ENCODE data around the gene FRMD4A. TPM values are rescaled to one million over a fixed set of nuclear protein-coding genes. Genes with fewer than 3 reads are reported as not detected.
A peak's percentile ranks its signal among the peaks of the same experiment; 100 is the strongest.

FRMD4A gene
- total and polyA plus RNA-seq, 2 of the 4 experiments (the other 2 are of a cell fraction) = 30.3 to 68.8 TPM

DNA sequence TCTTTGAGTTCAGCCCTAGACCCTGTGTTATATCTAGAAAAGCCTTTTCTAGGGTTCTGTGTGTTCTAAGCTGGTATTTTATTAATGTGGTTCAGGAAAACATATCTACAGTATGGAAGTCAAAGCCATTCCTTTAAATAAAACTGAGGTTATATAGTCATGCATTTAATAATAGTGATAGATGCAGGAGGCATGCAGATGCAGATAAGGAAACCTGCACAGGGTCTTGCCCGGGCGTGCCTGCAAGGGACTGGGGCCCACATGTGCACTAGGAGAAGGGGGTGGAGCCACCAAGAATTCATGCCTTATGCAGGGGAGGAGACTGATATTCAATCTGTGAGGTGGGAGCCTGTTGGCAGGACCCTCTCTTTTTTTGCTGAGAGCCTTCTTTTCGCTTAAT, 572.4 kb downstream of the FRMD4A start:
- DNase-seq = peak; percentile 70
- no peak overlapping the region for H3K4me2 ChIP-seq (ENCODE audit: low read depth, low read length)
- peaks cover 11% of the 10 kb centered on the region for H3K4me1 ChIP-seq (ENCODE audit: control insufficient read depth, insufficient read depth, low read length)
- H2AK5ac ChIP-seq (ENCODE audit: low read depth, low read length) = no peak overlapping the region
- H4K20me1 ChIP-seq (ENCODE audit: insufficient read depth, low read length) = no peaks in the 10 kb centered on the region
- in situ Hi-C loops (cut with MboI; ENCODE audit: low sequenced_read_pairs) = no loop called here
- H3K79me1 ChIP-seq (ENCODE audit: low read depth in 1 of 2, low read length in 2 of 2) = peaks cover 0 to 12% of the 10 kb centered on the region in 2 experiments; a peak in 2 of 4 replicates
- peak overlapping the region; percentile 70; the same call in 1 of the 2 replicates for H4K5ac ChIP-seq (ENCODE audit: low read depth, low read length)
- no peak overlapping the region for H3K23ac ChIP-seq (ENCODE audit: low read depth, low read length)
- peak; percentile 92 for ATAC-seq (ENCODE audit: low read depth)
- dilution Hi-C loops (cut with HindIII; ENCODE audit: low sequenced_read_pairs, unreplicated experiment) = no loop called here
- no TSS peak for BruUV-seq (replicated peaks)
- CTCF ChIA-PET = no interaction called here
- H3K36me3 ChIP-seq (ENCODE audit: control insufficient read depth, insufficient read depth, low read length) = no peaks in the 10 kb centered on the region; the same call in 1 of the 2 replicates
- H3K9me3 ChIP-seq (ENCODE audit: control insufficient read depth, insufficient read depth, low read length) = no peaks in the 10 kb centered on the region
- peak overlapping the region; percentile 78 for H3K14ac ChIP-seq (replicated peaks; ENCODE audit: low read depth, low read length)
- H2BK120ac ChIP-seq (ENCODE audit: low read depth, low read length) = peak overlapping the region; percentile 88
- H3K4me3 ChIP-seq (ENCODE audit: insufficient read depth, low read depth, low read length) = no peak overlapping the region
- peak overlapping the region; percentile 70 for H4K91ac ChIP-seq (ENCODE audit: insufficient read depth, low read depth, low read length)
- peak overlapping the region; percentile 41 to 79; a peak in 3 of 4 replicates for H4K8ac ChIP-seq (ENCODE audit: low read depth in 2 of 2, low read length in 2 of 2)
- H3K9ac ChIP-seq (ENCODE audit: low read depth, low read length) = no peak overlapping the region
- TF ChIP-seq MXI1 (IDR thresholded peaks at IDR 0.05; ENCODE audit: borderline replicate concordance, low read depth, low read length) (0 out of 2 replicates have a peak, but pooled peaks have one; percentile 49), BHLHE40 (IDR thresholded peaks at IDR 0.05; ENCODE audit: low read depth, low read length) (peak; percentile 32; the same call in 1 of the 2 replicates), POLR2A (IDR thresholded peaks at IDR 0.05; ENCODE audit: low read depth, low read length) (no peak)
- H2BK15ac ChIP-seq (ENCODE audit: low read depth, low read length) = peak overlapping the region; percentile 31; the same call in 1 of the 3 replicates
- peaks cover 6% of the 10 kb centered on the region for H3K9me1 ChIP-seq (ENCODE audit: insufficient read depth, low read length)
- POLR2A ChIA-PET (ENCODE audit: unreplicated experiment) = no interaction called here
- peak overlapping the region; percentile 49; the same call in 1 of the 2 replicates for H3K27ac ChIP-seq (ENCODE audit: insufficient read depth, low read length)
- H3K4ac ChIP-seq (ENCODE audit: low read depth, low read length) = peak overlapping the region; percentile 63
- H2AFZ ChIP-seq (replicated peaks; ENCODE audit: low read length, poor library complexity) = no peak overlapping the region
- peak overlapping the region; percentile 58; the same call in 1 of the 2 replicates for H3K56ac ChIP-seq (ENCODE audit: extremely low read depth, insufficient read depth, low read length)
- no CpG with 5 or more reads among the region's 3 CpGs for WGBS, 2 experiments (ENCODE audit: extremely low coverage in 2 of 2, insufficient read length in 1 of 2)
- no peak overlapping the region for H2AK9ac ChIP-seq (replicated peaks; ENCODE audit: low read depth, low read length, poor library complexity)
- H2BK20ac ChIP-seq (ENCODE audit: low read depth, low read length) = peak overlapping the region; percentile 76; the same call in 1 of the 2 replicates
- peak overlapping the region; percentile 82; the same call in 1 of the 2 replicates for H3K18ac ChIP-seq (ENCODE audit: low read depth, low read length)
- H3K27me3 ChIP-seq (ENCODE audit: control insufficient read depth, insufficient read depth, low read length) = no peaks in the 10 kb centered on the region
- H2BK5ac ChIP-seq (ENCODE audit: low read depth, low read length, poor library complexity, severe bottlenecking) = peak overlapping the region; percentile 96
- intact Hi-C loops (cut with micrococcal nuclease) = no loop called here

All from IMR-90 (cell line).